HepG2 (cell line): Measurements from ENCODE around the gene WDR6. TPM values are rescaled to one million over a fixed set of nuclear protein-coding genes. Genes with fewer than 3 reads are reported as not detected.

Source experiments
- ESRRA ChIP-seq: sonication (generic); formaldehyde crosslinking; IDR thresholded peaks from 2 replicates; pipeline ENCODE4 v1.5.1; 2020; ENCODE audit warnings: mild to moderate bottlenecking, low read depth, missing genetic modification reagents
- GTF3A ChIP-seq: sonication (generic); formaldehyde crosslinking; conservative IDR thresholded peaks from 2 replicates; pipeline ENCODE4 v1.4.0; 2020; ENCODE audit warnings: mild to moderate bottlenecking, missing genetic modification reagents
- HCFC1 ChIP-seq: fragments of 150-350 bp; IDR thresholded peaks from 2 replicates; pipeline ENCODE4 v1.6.1; 2014; ENCODE audit warnings: low read depth, low read length
- ZFP82 ChIP-seq: sonication (generic); formaldehyde crosslinking; IDR thresholded peaks from 2 replicates; pipeline ENCODE4 v1.5.1; 2020; ENCODE audit warnings: mild to moderate bottlenecking, missing genetic modification reagents, borderline replicate concordance
- ZNF510 ChIP-seq: sonication (generic); formaldehyde crosslinking; IDR thresholded peaks from 2 replicates; pipeline ENCODE4 v1.4.0; 2020; ENCODE audit warnings: low read depth, mild to moderate bottlenecking, missing genetic modification reagents
- ZNF616 ChIP-seq: sonication (generic); formaldehyde crosslinking; IDR thresholded peaks from 2 replicates; pipeline ENCODE4 v1.5.0; 2020; ENCODE audit warnings: low read depth, mild to moderate bottlenecking, missing genetic modification reagents
- ZNF841 ChIP-seq: sonication (generic); formaldehyde crosslinking; IDR thresholded peaks from 2 replicates; pipeline ENCODE4 v1.8.1; 2023; ENCODE audit warnings: missing genetic modification reagents, borderline replicate concordance
- polyA plus RNA-seq, 8 experiments: library from polyadenylated mRNA; depleted of rRNA in 3 of 8; stranded (reverse) in 7 of 8; unstranded in 1 of 8; fragments of >200 nt; fragmentation: Illumina TruSeq in 4 of 8; extraction: Trizol in 4 of 8; gene quantifications; 2 replicates each; pipeline versions ENCODE4 v1.2.1 to v1.2.3, GENCODE V29; 2011 to 2016; ENCODE audit warnings: low read depth in 4 of 8, missing spikeins in 1 of 8, mixed read lengths in 1 of 8; ENCODE audit not compliant: insufficient read depth in 1 of 8
- total RNA-seq, 5 experiments: library from RNA; depleted of rRNA; stranded (reverse); fragments of >200 nt; fragmentation: Illumina TruSeq; extraction: Trizol; gene quantifications; 2 replicates each; pipeline ENCODE4 v1.2.3, GENCODE V29; 2016; ENCODE audit warnings: low read depth in 1 of 5
- TF ChIP-seq, protein P1 (sequence below): sonication (generic); formaldehyde crosslinking; IDR thresholded peaks from 2 replicates; pipeline ENCODE4 v1.5.1; 2020; ENCODE audit warnings: mild to moderate bottlenecking, missing genetic modification reagents, borderline replicate concordance
- TF ChIP-seq, protein P2 (sequence below): sonication (generic); formaldehyde crosslinking; IDR thresholded peaks from 2 replicates; pipeline ENCODE4 v1.4.0; 2020; ENCODE audit warnings: missing genetic modification reagents, borderline replicate concordance
- TF ChIP-seq, protein P3 (sequence below): sonication (generic); formaldehyde crosslinking; IDR thresholded peaks from 2 replicates; pipeline ENCODE4 v1.4.0; 2020; ENCODE audit warnings: mild to moderate bottlenecking, missing genetic modification reagents
- TF ChIP-seq, protein P4 (sequence below): IDR thresholded peaks from 2 replicates; pipeline ENCODE4 v1.6.1; 2016; ENCODE audit warnings: missing compliant biosample characterization, missing genetic modification reagents, borderline replicate concordance
- TF ChIP-seq, protein P5 (sequence below): sonication (generic); formaldehyde crosslinking; IDR thresholded peaks from 2 replicates; pipeline ENCODE4 v1.5.1; 2020; ENCODE audit warnings: mild to moderate bottlenecking, missing genetic modification reagents, moderate library complexity
- TF ChIP-seq, protein P6 (sequence below): sonication (generic); formaldehyde crosslinking; conservative IDR thresholded peaks from 2 replicates; pipeline ENCODE4 v1.8.0; 2022; ENCODE audit warnings: mild to moderate bottlenecking, moderate library complexity, missing genetic modification reagents
- TF ChIP-seq, protein P7 (sequence below): sonication (generic); formaldehyde crosslinking; IDR thresholded peaks from 2 replicates; pipeline ENCODE4 v1.5.0; 2020; ENCODE audit warnings: missing genetic modification reagents

Gene WDR6
- total and polyA plus RNA-seq, 2 of the 13 experiments (the other 11 are each of a cell fraction or from before 2014, with no cell fraction given): 73.4 to 139 TPM

DNA sequence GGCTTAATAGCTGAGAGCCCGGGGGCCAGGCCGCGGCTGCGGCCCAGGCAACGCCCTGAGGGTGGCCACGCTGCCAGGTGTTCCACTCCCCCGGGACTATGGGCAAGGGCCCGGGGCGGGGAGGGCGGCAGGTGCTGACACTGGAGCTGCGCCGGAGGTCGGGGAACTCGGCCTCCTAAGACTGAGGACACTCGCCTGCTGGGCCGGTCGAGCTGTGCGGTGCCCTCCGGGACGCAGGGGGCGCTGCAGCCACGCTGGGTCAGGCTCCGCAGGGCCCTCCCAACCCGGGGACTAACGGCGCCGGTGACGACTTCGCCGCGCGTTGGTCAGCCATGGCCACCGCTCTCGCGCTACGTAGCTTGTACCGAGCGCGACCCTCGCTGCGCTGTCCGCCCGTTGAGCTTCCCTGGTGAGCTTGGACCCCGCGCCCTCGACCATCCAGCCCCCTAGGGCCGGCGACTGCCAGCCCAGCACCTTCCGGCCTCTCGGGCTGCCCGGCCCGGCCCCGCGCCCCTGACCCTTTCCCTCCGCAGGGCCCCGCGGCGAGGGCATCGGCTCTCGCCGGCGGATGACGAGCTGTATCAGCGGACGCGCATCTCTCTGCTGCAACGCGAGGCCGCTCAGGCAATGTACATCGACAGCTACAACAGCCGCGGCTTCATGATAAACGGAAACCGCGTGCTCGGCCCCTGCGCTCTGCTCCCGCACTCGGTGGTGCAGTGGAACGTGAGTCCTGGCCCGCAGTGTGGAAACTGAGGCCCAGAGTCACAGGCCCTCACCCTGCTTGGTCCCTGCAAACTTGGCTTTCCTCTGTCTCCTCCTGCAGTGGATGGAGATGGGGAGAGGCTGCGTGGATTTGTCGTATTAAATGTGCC lies 14.9 kb downstream of the WDR6 start, which contains the start of gene NDUFAF3 (continued):
- TF ChIP-seq, protein P1, sequence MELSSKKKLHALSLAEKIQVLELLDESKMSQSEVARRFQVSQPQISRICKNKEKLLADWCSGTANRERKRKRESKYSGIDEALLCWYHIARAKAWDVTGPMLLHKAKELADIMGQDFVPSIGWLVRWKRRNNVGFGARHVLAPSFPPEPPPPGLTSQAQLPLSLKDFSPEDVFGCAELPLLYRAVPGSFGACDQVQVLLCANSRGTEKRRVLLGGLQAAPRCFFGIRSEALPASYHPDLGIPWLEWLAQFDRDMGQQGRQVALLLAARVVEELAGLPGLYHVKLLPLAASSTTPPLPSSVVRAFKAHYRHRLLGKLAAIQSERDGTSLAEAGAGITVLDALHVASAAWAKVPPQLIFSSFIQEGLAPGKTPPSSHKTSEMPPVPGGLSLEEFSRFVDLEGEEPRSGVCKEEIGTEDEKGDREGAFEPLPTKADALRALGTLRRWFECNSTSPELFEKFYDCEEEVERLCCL (CRISPR knock-in tag): no peak
- TF ChIP-seq, protein P2, sequence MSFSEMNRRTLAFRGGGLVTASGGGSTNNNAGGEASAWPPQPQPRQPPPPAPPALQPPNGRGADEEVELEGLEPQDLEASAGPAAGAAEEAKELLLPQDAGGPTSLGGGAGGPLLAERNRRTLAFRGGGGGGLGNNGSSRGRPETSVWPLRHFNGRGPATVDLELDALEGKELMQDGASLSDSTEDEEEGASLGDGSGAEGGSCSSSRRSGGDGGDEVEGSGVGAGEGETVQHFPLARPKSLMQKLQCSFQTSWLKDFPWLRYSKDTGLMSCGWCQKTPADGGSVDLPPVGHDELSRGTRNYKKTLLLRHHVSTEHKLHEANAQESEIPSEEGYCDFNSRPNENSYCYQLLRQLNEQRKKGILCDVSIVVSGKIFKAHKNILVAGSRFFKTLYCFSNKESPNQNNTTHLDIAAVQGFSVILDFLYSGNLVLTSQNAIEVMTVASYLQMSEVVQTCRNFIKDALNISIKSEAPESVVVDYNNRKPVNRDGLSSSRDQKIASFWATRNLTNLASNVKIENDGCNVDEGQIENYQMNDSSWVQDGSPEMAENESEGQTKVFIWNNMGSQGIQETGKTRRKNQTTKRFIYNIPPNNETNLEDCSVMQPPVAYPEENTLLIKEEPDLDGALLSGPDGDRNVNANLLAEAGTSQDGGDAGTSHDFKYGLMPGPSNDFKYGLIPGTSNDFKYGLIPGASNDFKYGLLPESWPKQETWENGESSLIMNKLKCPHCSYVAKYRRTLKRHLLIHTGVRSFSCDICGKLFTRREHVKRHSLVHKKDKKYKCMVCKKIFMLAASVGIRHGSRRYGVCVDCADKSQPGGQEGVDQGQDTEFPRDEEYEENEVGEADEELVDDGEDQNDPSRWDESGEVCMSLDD (CRISPR knock-in tag): peak; percentile 80; the same call in 1 of the 2 replicates
- TF ChIP-seq, protein P3, sequence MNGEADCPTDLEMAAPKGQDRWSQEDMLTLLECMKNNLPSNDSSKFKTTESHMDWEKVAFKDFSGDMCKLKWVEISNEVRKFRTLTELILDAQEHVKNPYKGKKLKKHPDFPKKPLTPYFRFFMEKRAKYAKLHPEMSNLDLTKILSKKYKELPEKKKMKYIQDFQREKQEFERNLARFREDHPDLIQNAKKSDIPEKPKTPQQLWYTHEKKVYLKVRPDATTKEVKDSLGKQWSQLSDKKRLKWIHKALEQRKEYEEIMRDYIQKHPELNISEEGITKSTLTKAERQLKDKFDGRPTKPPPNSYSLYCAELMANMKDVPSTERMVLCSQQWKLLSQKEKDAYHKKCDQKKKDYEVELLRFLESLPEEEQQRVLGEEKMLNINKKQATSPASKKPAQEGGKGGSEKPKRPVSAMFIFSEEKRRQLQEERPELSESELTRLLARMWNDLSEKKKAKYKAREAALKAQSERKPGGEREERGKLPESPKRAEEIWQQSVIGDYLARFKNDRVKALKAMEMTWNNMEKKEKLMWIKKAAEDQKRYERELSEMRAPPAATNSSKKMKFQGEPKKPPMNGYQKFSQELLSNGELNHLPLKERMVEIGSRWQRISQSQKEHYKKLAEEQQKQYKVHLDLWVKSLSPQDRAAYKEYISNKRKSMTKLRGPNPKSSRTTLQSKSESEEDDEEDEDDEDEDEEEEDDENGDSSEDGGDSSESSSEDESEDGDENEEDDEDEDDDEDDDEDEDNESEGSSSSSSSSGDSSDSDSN (CRISPR knock-in tag): peak; percentile 77; the same call in 1 of the 2 replicates
- TF ChIP-seq ZNF841 (CRISPR knock-in tag) (no peak), ZNF510 (no peak), HCFC1 (peak; percentile 28; the same call in 1 of the 2 replicates), ESRRA (CRISPR knock-in tag) (0 out of 2 replicates have a peak, but pooled peaks have one; percentile 25), GTF3A (CRISPR knock-in tag) (no peak), ZNF616 (no peak), ZFP82 (peak; percentile 52; the same call in 1 of the 2 replicates)
- TF ChIP-seq, protein P4, sequence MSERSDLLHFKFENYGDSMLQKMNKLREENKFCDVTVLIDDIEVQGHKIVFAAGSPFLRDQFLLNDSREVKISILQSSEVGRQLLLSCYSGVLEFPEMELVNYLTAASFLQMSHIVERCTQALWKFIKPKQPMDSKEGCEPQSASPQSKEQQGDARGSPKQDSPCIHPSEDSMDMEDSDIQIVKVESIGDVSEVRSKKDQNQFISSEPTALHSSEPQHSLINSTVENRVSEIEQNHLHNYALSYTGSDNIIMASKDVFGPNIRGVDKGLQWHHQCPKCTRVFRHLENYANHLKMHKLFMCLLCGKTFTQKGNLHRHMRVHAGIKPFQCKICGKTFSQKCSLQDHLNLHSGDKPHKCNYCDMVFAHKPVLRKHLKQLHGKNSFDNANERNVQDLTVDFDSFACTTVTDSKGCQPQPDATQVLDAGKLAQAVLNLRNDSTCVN (CRISPR knock-in tag): no peak; the same call in none of the 2 replicates
- TF ChIP-seq, protein P5, sequence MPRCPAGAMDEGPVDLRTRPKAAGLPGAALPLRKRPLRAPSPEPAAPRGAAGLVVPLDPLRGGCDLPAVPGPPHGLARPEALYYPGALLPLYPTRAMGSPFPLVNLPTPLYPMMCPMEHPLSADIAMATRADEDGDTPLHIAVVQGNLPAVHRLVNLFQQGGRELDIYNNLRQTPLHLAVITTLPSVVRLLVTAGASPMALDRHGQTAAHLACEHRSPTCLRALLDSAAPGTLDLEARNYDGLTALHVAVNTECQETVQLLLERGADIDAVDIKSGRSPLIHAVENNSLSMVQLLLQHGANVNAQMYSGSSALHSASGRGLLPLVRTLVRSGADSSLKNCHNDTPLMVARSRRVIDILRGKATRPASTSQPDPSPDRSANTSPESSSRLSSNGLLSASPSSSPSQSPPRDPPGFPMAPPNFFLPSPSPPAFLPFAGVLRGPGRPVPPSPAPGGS (CRISPR knock-in tag): no peak; the same call in none of the 2 replicates
- TF ChIP-seq, protein P6, sequence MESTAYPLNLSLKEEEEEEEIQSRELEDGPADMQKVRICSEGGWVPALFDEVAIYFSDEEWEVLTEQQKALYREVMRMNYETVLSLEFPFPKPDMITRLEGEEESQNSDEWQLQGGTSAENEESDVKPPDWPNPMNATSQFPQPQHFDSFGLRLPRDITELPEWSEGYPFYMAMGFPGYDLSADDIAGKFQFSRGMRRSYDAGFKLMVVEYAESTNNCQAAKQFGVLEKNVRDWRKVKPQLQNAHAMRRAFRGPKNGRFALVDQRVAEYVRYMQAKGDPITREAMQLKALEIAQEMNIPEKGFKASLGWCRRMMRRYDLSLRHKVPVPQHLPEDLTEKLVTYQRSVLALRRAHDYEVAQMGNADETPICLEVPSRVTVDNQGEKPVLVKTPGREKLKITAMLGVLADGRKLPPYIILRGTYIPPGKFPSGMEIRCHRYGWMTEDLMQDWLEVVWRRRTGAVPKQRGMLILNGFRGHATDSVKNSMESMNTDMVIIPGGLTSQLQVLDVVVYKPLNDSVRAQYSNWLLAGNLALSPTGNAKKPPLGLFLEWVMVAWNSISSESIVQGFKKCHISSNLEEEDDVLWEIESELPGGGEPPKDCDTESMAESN: peak; percentile 60; the same call in 1 of the 2 replicates
- TF ChIP-seq, protein P7, sequence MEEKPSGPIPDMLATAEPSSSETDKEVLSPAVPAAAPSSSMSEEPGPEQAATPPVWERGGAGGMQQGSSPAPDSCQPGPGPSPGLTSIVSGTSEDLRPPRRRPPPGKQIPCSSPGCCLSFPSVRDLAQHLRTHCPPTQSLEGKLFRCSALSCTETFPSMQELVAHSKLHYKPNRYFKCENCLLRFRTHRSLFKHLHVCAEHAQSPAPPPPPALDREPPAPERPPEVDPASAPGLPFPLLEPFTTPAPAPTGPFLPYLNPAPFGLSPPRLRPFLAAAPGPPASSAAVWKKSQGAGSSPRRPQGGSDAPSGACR (CRISPR knock-in tag): 0 out of 2 replicates have a peak, but pooled peaks have one; percentile 88
